ENCODE measurements around the gene POMGNT1. TPM values are rescaled to one million over a fixed set of nuclear protein-coding genes. Genes with fewer than 3 reads are reported as not detected.

The POMGNT1 gene
- total and polyA plus RNA-seq, 2 of the 13 experiments (the other 11 are each of a cell fraction or from before 2014, with no cell fraction given), result 33.9 to 46.8 TPM

- Histone ChIP-seq H3K36me3 (replicated peaks in 1 of 2; ENCODE audit: control insufficient read depth in 1 of 2, insufficient read depth in 2 of 2, low read length in 2 of 2) (peaks cover 5 to 41% of the 10 kb centered on the region in 2 experiments; a peak in 3 of 5 replicates), H2AFZ (ENCODE audit: low read length) (no peak overlapping the region), H3K4me2 (ENCODE audit: low read depth, low read length) (no peak overlapping the region), H4K20me1 (ENCODE audit: insufficient read depth, low read length) (no peaks in the 10 kb centered on the region), H3K9ac (ENCODE audit: insufficient read depth, low read depth, low read length) (no peak overlapping the region), H3K27me3 (ENCODE audit: control insufficient read depth in 1 of 2, insufficient read depth in 2 of 2, low read length in 2 of 2) (no peaks in the 10 kb centered on the region), H3K4me3 (replicated peaks in 1 of 3; ENCODE audit: insufficient read depth in 1 of 3, low read depth in 2 of 3, low read length in 3 of 3) (no peak overlapping the region), H3K9me3 (ENCODE audit: low read length) (no peaks in the 10 kb centered on the region), H3K4me1 (ENCODE audit: insufficient read depth, low read length) (peaks cover 15% of the 10 kb centered on the region), H3K79me2 (ENCODE audit: insufficient read depth, low read length) (no peaks in the 10 kb centered on the region), H3K27ac (ENCODE audit: extremely low read length, insufficient read depth, low read length) (no peak overlapping the region)
- BruUV-seq (replicated peaks), result no TSS peak
- 97% methylated on average over 6 of the region's 10 CpGs for WGBS (ENCODE audit: low lambda C conversion rate)
- no peak for TF ChIP-seq ZMYM2 (CRISPR knock-in tag; IDR thresholded peaks at IDR 0.05)
- TF ChIP-seq ZNF879 (CRISPR knock-in tag; IDR thresholded peaks at IDR 0.05), result no peak
- no peak for TF ChIP-seq HNF4A (CRISPR knock-in tag; IDR thresholded peaks at IDR 0.05)
- TF ChIP-seq TBL1XR1 (IDR thresholded peaks at IDR 0.05; ENCODE audit: borderline replicate concordance, low read length, partially characterized antibody), result no peak
- no peak for TF ChIP-seq TBX3 (IDR thresholded peaks at IDR 0.05; ENCODE audit: borderline replicate concordance)
- no peak for TF ChIP-seq TAF1 (CRISPR knock-in tag; IDR thresholded peaks at IDR 0.05)
- TF ChIP-seq SP1 (IDR thresholded peaks at IDR 0.05), result no peak
- no peak for TF ChIP-seq SP1 (CRISPR knock-in tag; IDR thresholded peaks at IDR 0.05)
- no peak for TF ChIP-seq SNAPC5 (CRISPR knock-in tag; IDR thresholded peaks at IDR 0.05; ENCODE audit: borderline replicate concordance)
- FAIRE-seq (no peak), DNase-seq (ENCODE audit: low spot score) (no peak), ATAC-seq (no peak)
- ChIA-PET POLR2A (interaction anchor here (1.9 kb wide), 1 partner anchor 9 kb away, joined by 6 read pairs; no protein-coding TSS in a partner anchor), CTCF (ENCODE audit: low intra/inter-chr PET ratio, low total read pairs) (no interaction called here)
- intact Hi-C loops (cut with micrococcal nuclease; ENCODE audit: unreplicated experiment), result no loop called here
- in situ Hi-C loops (cut with HindIII; ENCODE audit: extremely low pct_ligation_motif_present, low pct_unique_long_range_greater_than_20kb), result no loop called here
Measured at GRCh38 chr1:46192171-46192570, 6.1 kb downstream of the POMGNT1 start.

DNA sequence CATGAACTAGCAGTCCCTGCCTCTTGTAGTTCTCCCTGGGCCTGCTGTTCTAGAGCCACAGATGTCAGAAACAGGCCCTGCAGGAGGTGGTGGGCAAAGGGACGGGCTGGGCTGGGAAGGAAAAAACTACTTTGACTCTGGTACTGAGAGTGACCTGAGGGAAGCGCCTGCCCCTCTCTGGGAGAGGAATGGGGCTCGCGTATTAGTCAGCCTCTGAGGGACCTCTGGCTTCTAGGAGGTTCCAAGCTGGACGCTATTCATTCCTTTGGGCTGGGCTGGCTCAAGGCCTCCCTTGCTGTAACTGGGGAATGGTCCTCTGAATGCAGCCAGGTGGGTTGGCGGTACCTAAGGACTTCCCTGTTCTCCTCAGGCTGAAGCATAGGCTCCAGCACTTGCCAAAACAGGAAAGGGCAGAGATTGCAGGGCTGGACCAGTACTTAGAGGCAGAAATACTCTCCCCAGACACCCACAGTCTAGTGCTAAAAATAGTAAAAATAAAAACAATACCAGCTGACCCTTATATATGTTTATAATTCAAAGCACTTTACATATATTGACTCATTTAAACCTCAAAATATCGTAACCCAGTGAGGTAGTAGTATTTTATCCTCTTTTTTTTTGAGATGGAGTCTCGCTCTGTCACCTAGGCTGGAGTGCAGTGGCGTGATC lies 7.1 kb downstream of the POMGNT1 start:
- Histone ChIP-seq H3K4me1 (ENCODE audit: insufficient read depth, low read length) (peaks cover 6% of the 10 kb centered on the region), H3K27me3 (ENCODE audit: control insufficient read depth in 1 of 2, insufficient read depth in 2 of 2, low read length in 2 of 2) (no peaks in the 10 kb centered on the region), H3K36me3 (replicated peaks in 1 of 2; ENCODE audit: control insufficient read depth in 1 of 2, insufficient read depth in 2 of 2, low read length in 2 of 2) (peaks cover 5 to 41% of the 10 kb centered on the region in 2 experiments; a peak in 3 of 5 replicates), H2AFZ (ENCODE audit: low read length) (no peak overlapping the region), H3K4me3 (replicated peaks in 1 of 3; ENCODE audit: insufficient read depth in 1 of 3, low read depth in 2 of 3, low read length in 3 of 3) (no peak overlapping the region), H3K27ac (ENCODE audit: extremely low read length, insufficient read depth, low read length) (no peak overlapping the region), H4K20me1 (ENCODE audit: insufficient read depth, low read length) (no peaks in the 10 kb centered on the region), H3K79me2 (ENCODE audit: insufficient read depth, low read length) (no peaks in the 10 kb centered on the region), H3K9me3 (ENCODE audit: low read length) (no peaks in the 10 kb centered on the region), H3K4me2 (ENCODE audit: low read depth, low read length) (no peak overlapping the region), H3K9ac (ENCODE audit: insufficient read depth, low read depth, low read length) (no peak overlapping the region)
- WGBS (ENCODE audit: low lambda C conversion rate), result 97% methylated on average over 5 of the region's 9 CpGs
- no TSS peak for BruUV-seq (replicated peaks)
- ATAC-seq (no peak), DNase-seq (ENCODE audit: low spot score) (no peak), FAIRE-seq (no peak)
- TF ChIP-seq MYNN (CRISPR knock-in tag; IDR thresholded peaks at IDR 0.05; ENCODE audit: low read depth), result no peak
- in situ Hi-C loops (cut with HindIII; ENCODE audit: extremely low pct_ligation_motif_present, low pct_unique_long_range_greater_than_20kb), result no loop called here
- ChIA-PET CTCF (ENCODE audit: low intra/inter-chr PET ratio, low total read pairs) (no interaction called here), POLR2A (no interaction called here)
- intact Hi-C loops (cut with micrococcal nuclease; ENCODE audit: unreplicated experiment), result no loop called here

All from HepG2 (cell line).